Mucosa of descending colon (tissue), 3 donors: Measurements from ENCODE around the gene ELOVL3. TPM values are rescaled to one million over a fixed set of nuclear protein-coding genes. Genes with fewer than 3 reads are reported as not detected.

ENCODE experiments used
- ATAC-seq: fragments of 200-7000 bp; cut with Tn5 transposase; one replicate; pipeline ENCODE4 v1.9.1; 2020; ENCODE audit warnings: mild to moderate bottlenecking, moderate library complexity
- DNase-seq, 3 donors: peaks; one replicate each; pipeline ENCODE4 v3.0.0-alpha.2; 2020
- H3K36me3 ChIP-seq: fragments of 200-600 bp; one replicate; pipeline ENCODE4 v1.8.0; 2021; ENCODE audit warnings: low read depth, mild to moderate bottlenecking
- H3K4me1 ChIP-seq: fragments of 200-600 bp; one replicate; pipeline ENCODE4 v1.8.0; 2021; ENCODE audit warnings: low read depth, mild to moderate bottlenecking
- H3K4me3 ChIP-seq: fragments of 200-600 bp; one replicate; pipeline ENCODE4 v1.8.0; 2021; ENCODE audit warnings: mild to moderate bottlenecking
- H3K9me3 ChIP-seq: fragments of 200-600 bp; one replicate; pipeline ENCODE4 v1.8.0; 2021; ENCODE audit warnings: mild to moderate bottlenecking
- CTCF ChIP-seq: fragments of 200-600 bp; IDR thresholded peaks from one replicate; pipeline ENCODE4 v1.8.0; 2022; ENCODE audit warnings: antibody characterized with exemption, mild to moderate bottlenecking
- intact Hi-C, 2 donors: fragments of 100-400 bp; cut with DNase I in 1 of 2; cut with micrococcal nuclease in 1 of 2; formaldehyde crosslinking; loops; one replicate each; pipeline versions ENCODE4 v1.11.0 to v1.11.1; 2022; cut with DNase I, micrococcal nuclease
- total RNA-seq, 3 donors: library from RNA; stranded (reverse); fragmentation: NEBNext Ultra II Directional in 2 of 3; extraction: Animal tissue kit (Norgen Biotek cat#: 25700) in 2 of 3; gene quantifications; one replicate each; pipeline versions ENCODE4 v1.2.1 to v1.2.4, GENCODE V29; 2021 to 2023
- donor health status: DM: no; HTN: no; CAD: no; lungs with moderate emphysema.
- donor health status: DM: no; HTN: no; CAD: no.
- donor health status: DM: no; HTN: yes; CAD: no.

Gene ELOVL3
- total RNA-seq, 3 donors from 2014 or later = 0.22 TPM; not detected in 2

GRCh38 chr10:102222797-102223196 is 3.3 kb upstream of the ELOVL3 start:
- Histone ChIP-seq H3K36me3 (no peaks in the 10 kb centered on the region), H3K4me3 (no peak overlapping the region), H3K9me3 (no peaks in the 10 kb centered on the region), H3K4me1 (peaks cover 9% of the 10 kb centered on the region)
- no peak for ATAC-seq
- TF ChIP-seq CTCF = no peak
- intact Hi-C loops = no loop called here
- DNase-seq = no peak

GRCh38 chr10:102226542-102226870 is 407 bp downstream of the ELOVL3 start:
- no peak for ATAC-seq
- no peaks in the 10 kb centered on the region for H3K36me3 ChIP-seq
- no peak for DNase-seq
- intact Hi-C loops = loop anchor here (5.0 kb wide), 1 partner anchor 126 kb away; no protein-coding TSS in a partner anchor
- H3K4me1 ChIP-seq = peaks cover 24% of the 10 kb centered on the region
- H3K4me3 ChIP-seq = no peak overlapping the region
- no peak for TF ChIP-seq CTCF
- H3K9me3 ChIP-seq = no peaks in the 10 kb centered on the region

GRCh38 chr10:102227050-102227449 is 951 bp downstream of the ELOVL3 start:
- H3K9me3 ChIP-seq = no peaks in the 10 kb centered on the region
- no peaks in the 10 kb centered on the region for H3K36me3 ChIP-seq
- peaks cover 27% of the 10 kb centered on the region for H3K4me1 ChIP-seq
- H3K4me3 ChIP-seq = no peak overlapping the region
- no peak for TF ChIP-seq CTCF
- intact Hi-C loops = loop anchor here (5.0 kb wide), 1 partner anchor 125 kb away; no protein-coding TSS in a partner anchor
- no peak for DNase-seq
- no peak for ATAC-seq

- H3K4me1 ChIP-seq = peaks cover 27% of the 10 kb centered on the region
- intact Hi-C loops = loop anchor here (5.0 kb wide), 1 partner anchor 122 kb away; no protein-coding TSS in a partner anchor
- ATAC-seq (peak; percentile 78), DNase-seq (peak; percentile 88 to 91 (median 91))
- H3K4me3 ChIP-seq = no peak overlapping the region
- peak; percentile 61 for TF ChIP-seq CTCF
- H3K9me3 ChIP-seq = no peaks in the 10 kb centered on the region
- H3K36me3 ChIP-seq = no peaks in the 10 kb centered on the region
These were observed 3.7 kb downstream of the ELOVL3 start for GRCh38 chr10:102229810-102230263.

GRCh38 chr10:102230264-102230860 is 4.3 kb downstream of the ELOVL3 start:
- intact Hi-C loops = no loop called here
- TF ChIP-seq CTCF = no peak
- no peaks in the 10 kb centered on the region for H3K36me3 ChIP-seq
- DNase-seq = peak; percentile 29 to 62 (median 54)
- peak; percentile 21 for ATAC-seq
- no peaks in the 10 kb centered on the region for H3K9me3 ChIP-seq
- H3K4me1 ChIP-seq = peaks cover 27% of the 10 kb centered on the region
- no peak overlapping the region for H3K4me3 ChIP-seq
